ENCODE results near the gene TBL1X.

DNA sequence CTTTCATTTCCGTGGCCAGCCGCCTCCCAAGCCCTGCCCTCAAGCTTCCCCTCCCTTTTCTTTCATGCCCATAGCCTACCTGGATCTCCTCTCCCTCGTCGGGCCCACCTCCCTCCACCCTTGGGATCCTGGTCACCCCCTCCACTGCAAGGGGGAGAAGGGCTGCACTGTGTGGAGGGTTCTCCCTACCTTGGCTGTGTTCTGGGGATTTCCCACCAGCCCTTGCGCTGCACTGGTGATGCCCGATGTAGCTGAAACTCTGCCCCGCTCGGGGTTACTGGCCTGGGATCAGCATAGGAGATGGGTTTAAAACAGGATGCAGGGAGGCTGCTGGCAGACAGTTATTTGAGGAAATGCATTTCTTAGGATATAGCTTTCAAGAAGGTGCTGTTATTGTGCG, 128.9 kb downstream of the TBL1X start:
- no peak for TF ChIP-seq CTCF (conservative IDR thresholded peaks at IDR 0.05; ENCODE audit: low read depth in 2 of 2)
- no peak for TF ChIP-seq POLR2AphosphoS5 (IDR thresholded peaks at IDR 0.05; ENCODE audit: low read depth)
- no peak for TF ChIP-seq EZH2 (IDR thresholded peaks at IDR 0.05; ENCODE audit: low read depth, unreplicated experiment)

All from GM23338 (cell line).